HG02588 (cell line): Measurements from ENCODE around the gene MFAP4.

ENCODE experiments used
- ATAC-seq: cut with Tn5 transposase; IDR thresholded peaks from one replicate; pipeline ENCODE4 v1.9.1; 2021; ENCODE audit warnings: mild to moderate bottlenecking, moderate library complexity; ENCODE audit not compliant: unreplicated experiment

MFAP4 gene

GRCh38 chr17:19387921-19388521 is 1.0 kb upstream of the MFAP4 start:
- no peak for ATAC-seq

- ATAC-seq: no peak
Measured at GRCh38 chr17:19386051-19386929, 700 bp downstream of the MFAP4 start.

DNA sequence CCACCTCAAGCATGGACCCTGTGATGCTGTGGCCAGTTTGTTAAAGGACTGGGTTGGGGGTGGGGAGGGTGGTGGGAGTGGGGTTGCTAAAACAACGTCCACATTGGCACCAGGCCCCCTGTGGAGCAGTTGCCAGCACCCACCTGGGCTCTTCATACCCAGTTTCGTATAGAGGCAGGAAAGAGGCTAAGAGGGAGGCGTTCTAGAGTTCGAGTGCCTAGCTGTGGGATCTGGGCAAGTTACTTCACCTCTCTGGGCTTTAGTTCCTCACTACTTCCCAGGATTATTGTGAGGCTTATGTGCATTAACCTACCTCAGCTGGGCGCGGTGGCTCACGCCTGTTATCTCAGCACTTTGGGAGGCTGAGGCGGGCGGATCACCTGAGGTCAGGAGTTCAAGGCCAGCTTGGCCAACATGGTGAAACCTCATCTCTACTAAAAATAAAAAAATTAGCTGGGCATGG is 1.4 kb downstream of the MFAP4 start:
- no peak for ATAC-seq

GRCh38 chr17:19384723-19385391 is 2.1 kb downstream of the MFAP4 start:
- no peak for ATAC-seq

GRCh38 chr17:19383681-19384470 is 3.1 kb downstream of the MFAP4 start:
- ATAC-seq: no peak

GRCh38 chr17:19382531-19383444 is 4.2 kb downstream of the MFAP4 start:
- no peak for ATAC-seq

- no peak for ATAC-seq
Measured at GRCh38 chr17:19381741-19382444, 5.1 kb downstream of the MFAP4 start.

DNA sequence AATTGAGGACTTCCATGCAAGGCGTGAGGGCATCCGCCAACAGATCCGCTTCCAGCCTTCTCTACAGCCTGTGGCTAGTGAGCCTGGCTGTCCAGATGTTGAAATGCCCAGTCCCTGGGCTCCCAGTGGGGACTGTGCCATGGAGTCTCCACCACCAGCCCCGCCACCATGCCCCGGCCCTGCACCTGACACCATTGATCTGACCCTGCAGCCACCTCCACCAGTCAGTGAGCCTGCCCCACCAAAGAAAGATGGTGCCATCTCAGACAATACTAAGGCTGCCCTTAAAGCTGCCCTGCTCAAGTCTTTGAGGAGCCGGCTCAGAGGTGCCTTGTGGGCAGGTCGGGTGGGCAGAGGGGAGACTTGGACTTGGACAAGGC is 5.6 kb downstream of the MFAP4 start:
- ATAC-seq: no peak

DNA sequence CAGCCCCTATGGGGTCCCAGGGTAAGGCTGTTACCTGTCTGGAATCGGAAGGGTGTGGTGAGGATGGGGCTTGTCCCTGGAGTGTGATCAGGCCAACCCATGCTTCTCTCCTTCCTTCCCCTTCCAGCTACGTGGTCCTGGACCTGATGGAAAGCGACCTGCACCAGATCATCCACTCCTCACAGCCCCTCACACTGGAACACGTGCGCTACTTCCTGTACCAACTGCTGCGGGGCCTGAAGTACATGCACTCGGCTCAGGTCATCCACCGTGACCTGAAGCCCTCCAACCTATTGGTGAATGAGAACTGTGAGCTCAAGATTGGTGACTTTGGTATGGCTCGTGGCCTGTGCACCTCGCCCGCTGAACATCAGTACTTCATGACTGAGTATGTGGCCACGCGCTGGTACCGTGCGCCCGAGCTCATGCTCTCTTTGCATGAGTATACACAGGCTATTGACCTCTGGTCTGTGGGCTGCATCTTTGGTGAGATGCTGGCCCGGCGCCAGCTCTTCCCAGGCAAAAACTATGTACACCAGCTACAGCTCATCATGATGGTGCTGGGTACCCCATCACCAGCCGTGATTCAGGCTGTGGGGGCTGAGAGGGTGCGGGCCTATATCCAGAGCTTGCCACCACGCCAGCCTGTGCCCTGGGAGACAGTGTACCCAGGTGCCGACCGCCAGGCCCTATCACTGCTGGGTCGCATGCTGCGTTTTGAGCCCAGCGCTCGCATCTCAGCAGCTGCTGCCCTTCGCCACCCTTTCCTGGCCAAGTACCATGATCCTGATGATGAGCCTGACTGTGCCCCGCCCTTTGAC is 6.3 kb downstream of the MFAP4 start:
- ATAC-seq: no peak

DNA sequence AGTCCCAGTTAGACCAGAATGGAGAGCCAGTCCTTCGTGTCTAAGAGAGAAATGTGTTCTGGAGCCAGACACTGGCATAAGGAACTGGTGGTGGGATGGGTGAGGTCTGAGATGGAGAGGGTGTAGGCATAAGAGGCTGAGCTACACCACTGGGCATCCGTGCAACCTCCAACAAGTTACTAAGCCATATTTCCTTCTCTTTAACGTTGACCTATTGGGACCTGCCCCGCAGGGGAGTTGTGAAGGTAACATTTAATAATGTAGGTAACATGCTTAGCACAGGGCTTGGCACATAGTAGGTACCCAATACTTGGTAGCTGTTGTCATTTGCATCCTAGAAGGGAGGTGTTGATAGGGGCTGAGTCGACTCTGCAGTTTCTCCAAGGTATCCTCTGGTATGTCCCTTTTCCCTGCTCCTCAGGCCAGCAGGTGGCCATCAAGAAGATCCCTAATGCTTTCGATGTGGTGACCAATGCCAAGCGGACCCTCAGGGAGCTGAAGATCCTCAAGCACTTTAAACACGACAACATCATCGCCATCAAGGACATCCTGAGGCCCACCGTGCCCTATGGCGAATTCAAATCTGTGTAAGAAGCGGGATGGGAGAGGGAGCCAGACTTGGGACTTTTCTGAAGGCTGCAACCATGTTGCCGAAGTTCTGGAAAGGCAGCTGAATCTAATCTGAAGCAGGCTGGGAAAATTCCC is 7.5 kb downstream of the MFAP4 start:
- no peak for ATAC-seq

- peak; percentile 13 for ATAC-seq
Measured at GRCh38 chr17:19378416-19379360, 8.3 kb downstream of the MFAP4 start, which contains the start of gene MAPK7. TSS of gene MAPK7 (plus strand) at chr17:19378498. CDS start at chr17:19378901, 403 bp downstream.

GRCh38 chr17:19377602-19378415 is 9.2 kb downstream of the MFAP4 start:
- peak; percentile 91 for ATAC-seq

GRCh38 chr17:19376811-19377210 is 10.2 kb downstream of the MFAP4 start:
- no peak for ATAC-seq

GRCh38 chr17:19375732-19376131 is 11.3 kb downstream of the MFAP4 start:
- no peak for ATAC-seq

GRCh38 chr17:19374136-19374535 is 12.9 kb downstream of the MFAP4 start:
- ATAC-seq: no peak
